Upper lobe of left lung (tissue), 6 donors: ENCODE measurements around the gene PARP2. TPM values are rescaled to one million over a fixed set of nuclear protein-coding genes. Genes with fewer than 3 reads are reported as not detected.

Experiments
- ATAC-seq, 2 donors: fragments of 200-7000 bp; cut with Tn5 transposase; one replicate each; pipeline ENCODE4 v1.9.1; 2022; ENCODE audit warnings: mild to moderate bottlenecking in 2 of 2, moderate library complexity in 2 of 2; ENCODE audit not compliant: low FRiP score in 2 of 2
- DNase-seq, 2 donors: peaks; one replicate each; pipeline ENCODE4 v3.0.0-alpha.2; 2019 to 2020
- H3K27ac ChIP-seq, 4 donors: fragments of 200-600 bp; sonication (generic); one replicate each; pipeline ENCODE4 v1.5.1; 2016 to 2019
- H3K27me3 ChIP-seq, 4 donors: fragments of 200-600 bp; sonication (generic); one replicate each; pipeline ENCODE4 v1.5.1; 2017 to 2019
- H3K36me3 ChIP-seq, 4 donors: fragments of 200-600 bp; sonication (generic); one replicate each; pipeline ENCODE4 v1.5.1; 2016 to 2019
- H3K4me1 ChIP-seq, 4 donors: fragments of 200-600 bp; sonication (generic); one replicate each; pipeline ENCODE4 v1.5.1; 2018 to 2019
- H3K4me3 ChIP-seq, 4 donors: fragments of 200-600 bp; sonication (generic); one replicate each; pipeline ENCODE4 v1.5.1; 2017 to 2019; ENCODE audit warnings: mild to moderate bottlenecking in 2 of 4, moderate library complexity in 1 of 4
- H3K9me3 ChIP-seq, 4 donors: fragments of 200-600 bp; sonication (generic); one replicate each; pipeline ENCODE4 v1.5.1; 2018 to 2019
- CTCF ChIP-seq, 6 experiments: fragments of 450-650 bp in 4 of 6; fragments of 200-600 bp in 2 of 6; sonication (generic) in 2 of 6; IDR thresholded peaks; one replicate each; pipeline ENCODE4 v1.5.1; 2016 to 2019; ENCODE audit warnings: antibody characterized with exemption in 6 of 6
- EP300 ChIP-seq, 4 donors: sonication (generic); formaldehyde crosslinking; IDR thresholded peaks; one replicate each; pipeline ENCODE4 v1.5.1; 2017; ENCODE audit warnings: antibody characterized with exemption in 4 of 4, control low read depth in 2 of 4
- POLR2A ChIP-seq, 4 donors: fragments of 450-650 bp; IDR thresholded peaks; one replicate each; pipeline ENCODE4 v1.5.1; 2016 to 2017; ENCODE audit warnings: antibody characterized with exemption in 4 of 4, mild to moderate bottlenecking in 2 of 4
- POLR2AphosphoS5 ChIP-seq, 2 donors: sonication (generic); formaldehyde crosslinking; IDR thresholded peaks; one replicate each; pipeline ENCODE4 v1.5.1; 2017; ENCODE audit warnings: antibody characterized with exemption in 2 of 2
- WGBS, 2 donors: methylation state at CpG; one replicate each; pipeline ENCODE4 v1.1.5; 2017 to 2018; 5-methylcytosine and 5-hydroxymethylcytosine counted together
- total RNA-seq, 6 donors: library from RNA; depleted of rRNA in 4 of 6; stranded (reverse); fragments of >200 nt in 4 of 6; gene quantifications; one replicate each; pipeline versions ENCODE4 v1.1.0 to v1.2.1, GENCODE V29; 2016 to 2021
- donor health status: DM: no; HTN: no; CAD: no; lungs with moderate emphysema.
- donor health status: DM: no; HTN: yes; CAD: no; lungs with severe emphysema.

Gene PARP2
- total RNA-seq, 6 donors from 2014 or later, result 11.6 to 31.4 (median 17.6) TPM

- WGBS, 2 donors, result 80 to 84% methylated on average over 3 to 7 of the region's 7 CpGs
- Histone ChIP-seq H3K27ac (no peak overlapping the region), H3K4me1 (no peaks in the 10 kb centered on the region), H3K27me3 (no peaks in the 10 kb centered on the region), H3K9me3 (no peaks in the 10 kb centered on the region), H3K4me3 (no peak overlapping the region), H3K36me3 (peaks cover 87 to 100% (median 100%) of the 10 kb centered on the region in 4 donors)
- no peak for ATAC-seq
- DNase-seq, result peak in 1 of 2 donors; percentile 51
- TF ChIP-seq POLR2AphosphoS5 (IDR thresholded peaks at IDR 0.05) (no peak), CTCF (IDR thresholded peaks at IDR 0.05) (no peak)
Observed at GRCh38 chr14:20381341-20381740, 37.9 kb downstream of the PARP2 start.

DNA sequence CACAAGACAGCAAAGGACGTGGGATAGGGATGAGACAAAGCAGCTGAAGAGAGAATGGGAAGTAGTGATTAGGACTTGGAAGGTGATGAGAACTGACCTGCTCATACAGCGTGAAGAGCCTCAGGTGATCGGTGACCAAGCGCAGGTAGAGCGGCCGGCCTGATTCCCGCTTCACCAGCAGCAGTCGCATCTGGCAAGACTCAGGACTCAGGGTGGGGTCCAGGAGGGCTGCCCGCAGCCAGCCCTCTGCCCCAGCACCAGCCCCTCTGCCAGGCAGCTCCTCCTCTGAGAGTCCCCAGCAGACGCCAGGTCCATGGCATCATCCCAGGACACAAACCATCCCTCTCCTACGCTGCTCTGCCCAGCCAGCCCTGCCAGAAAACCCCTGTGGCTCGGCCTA, 39.1 kb downstream of the PARP2 start:
- Histone ChIP-seq H3K9me3 (no peaks in the 10 kb centered on the region), H3K36me3 (peaks cover 89 to 100% (median 97%) of the 10 kb centered on the region in 4 donors), H3K4me3 (no peak overlapping the region), H3K27me3 (no peaks in the 10 kb centered on the region), H3K4me1 (no peaks in the 10 kb centered on the region), H3K27ac (no peak overlapping the region)
- DNase-seq, result peak in 1 of 2 donors; percentile 45
- no peak for ATAC-seq
- WGBS, 2 donors, result 93 to 96% methylated on average over 12 of the region's 12 CpGs
- TF ChIP-seq POLR2A (IDR thresholded peaks at IDR 0.05), result no peak

DNA sequence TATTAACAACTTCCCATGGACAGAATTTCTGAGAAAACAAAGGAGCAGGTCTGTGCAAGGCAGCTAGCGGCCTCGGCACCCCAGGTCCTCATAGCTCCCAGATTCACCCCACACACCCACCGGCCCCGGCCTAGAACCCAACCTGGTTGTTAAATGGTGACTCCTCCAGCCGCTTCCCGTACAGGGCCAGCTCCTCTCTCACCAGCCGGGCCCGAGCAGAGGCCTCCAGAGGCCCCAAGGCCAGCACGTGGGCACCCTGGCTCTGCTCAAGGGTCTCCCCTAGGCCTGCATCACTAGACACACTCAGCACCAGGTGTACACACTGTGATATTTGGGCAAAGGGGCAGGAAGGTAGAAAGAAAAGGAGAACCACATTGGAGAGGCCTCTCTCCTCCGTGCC, 39.6 kb downstream of the PARP2 start:
- TF ChIP-seq POLR2A (IDR thresholded peaks at IDR 0.05), result no peak
- TF ChIP-seq POLR2AphosphoS5 (IDR thresholded peaks at IDR 0.05), result no peak
- no peak for TF ChIP-seq CTCF (IDR thresholded peaks at IDR 0.05)
- no peak for TF ChIP-seq EP300 (IDR thresholded peaks at IDR 0.05)
- Histone ChIP-seq H3K4me1 (no peaks in the 10 kb centered on the region), H3K27ac (no peak overlapping the region), H3K36me3 (peaks cover 89 to 100% (median 97%) of the 10 kb centered on the region in 4 donors), H3K27me3 (no peaks in the 10 kb centered on the region), H3K9me3 (no peaks in the 10 kb centered on the region), H3K4me3 (no peak overlapping the region)
- ATAC-seq (no peak), DNase-seq (peak in 1 of 2 donors; percentile 55)
- WGBS, 2 donors, result 94 to 97% methylated on average over 10 of the region's 10 CpGs

DNA sequence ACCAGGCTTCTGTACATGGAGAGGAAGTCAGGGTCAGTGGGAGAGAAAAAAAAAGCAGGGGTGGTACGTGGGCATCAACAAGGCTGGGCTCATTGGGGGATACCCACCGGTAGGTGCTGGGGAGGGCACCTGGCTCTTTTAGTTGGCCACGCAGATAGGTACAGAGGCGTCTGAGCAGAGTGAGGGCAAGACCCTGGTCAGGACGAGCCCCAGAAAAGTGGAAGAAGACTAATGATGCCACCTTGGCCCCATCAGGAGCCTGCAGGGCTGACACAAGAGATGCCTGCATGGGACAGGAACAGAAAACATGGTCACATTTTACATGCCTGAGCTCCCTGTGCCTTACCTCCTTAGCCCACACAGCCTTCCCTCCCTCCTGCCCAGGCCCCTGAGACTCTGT, 40.2 kb downstream of the PARP2 start:
- Histone ChIP-seq H3K27ac (no peak overlapping the region), H3K36me3 (peaks cover 89 to 100% (median 97%) of the 10 kb centered on the region in 4 donors), H3K9me3 (no peaks in the 10 kb centered on the region), H3K4me1 (no peaks in the 10 kb centered on the region), H3K4me3 (no peak overlapping the region), H3K27me3 (no peaks in the 10 kb centered on the region)
- ATAC-seq (no peak), DNase-seq (no peak)
- WGBS, 2 donors, result 84 to 93% methylated on average over 4 to 5 of the region's 5 CpGs
- no peak for TF ChIP-seq EP300 (IDR thresholded peaks at IDR 0.05)
- TF ChIP-seq CTCF (IDR thresholded peaks at IDR 0.05), result no peak
- TF ChIP-seq POLR2A (IDR thresholded peaks at IDR 0.05), result no peak
- no peak for TF ChIP-seq POLR2AphosphoS5 (IDR thresholded peaks at IDR 0.05)

GRCh38 chr14:20384321-20384720, 40.9 kb downstream of the PARP2 start:
- no peak for DNase-seq
- H3K27ac ChIP-seq, result no peak overlapping the region
- no peaks in the 10 kb centered on the region for H3K27me3 ChIP-seq
- no peaks in the 10 kb centered on the region for H3K9me3 ChIP-seq
- TF ChIP-seq CTCF (IDR thresholded peaks at IDR 0.05) (no peak), POLR2A (IDR thresholded peaks at IDR 0.05) (no peak), EP300 (IDR thresholded peaks at IDR 0.05) (no peak), POLR2AphosphoS5 (IDR thresholded peaks at IDR 0.05) (no peak)
- WGBS, 2 donors, result 84 to 99% methylated on average over 7 of the region's 7 CpGs
- no peak for ATAC-seq
- H3K4me1 ChIP-seq, result no peaks in the 10 kb centered on the region
- peaks cover 83 to 100% (median 96%) of the 10 kb centered on the region in 4 donors for H3K36me3 ChIP-seq
- H3K4me3 ChIP-seq, result no peak overlapping the region
